Activated effector memory CD4-positive, alpha-beta T cell treated with Interleukin-2 at 50 U/mL for 16 hours (primary cell): ENCODE measurements around the gene ACKR1.

ENCODE experiments used
- DNase-seq: peaks from one replicate; pipeline ENCODE4 v3.0.0-alpha.2; 2020

Gene ACKR1

DNA sequence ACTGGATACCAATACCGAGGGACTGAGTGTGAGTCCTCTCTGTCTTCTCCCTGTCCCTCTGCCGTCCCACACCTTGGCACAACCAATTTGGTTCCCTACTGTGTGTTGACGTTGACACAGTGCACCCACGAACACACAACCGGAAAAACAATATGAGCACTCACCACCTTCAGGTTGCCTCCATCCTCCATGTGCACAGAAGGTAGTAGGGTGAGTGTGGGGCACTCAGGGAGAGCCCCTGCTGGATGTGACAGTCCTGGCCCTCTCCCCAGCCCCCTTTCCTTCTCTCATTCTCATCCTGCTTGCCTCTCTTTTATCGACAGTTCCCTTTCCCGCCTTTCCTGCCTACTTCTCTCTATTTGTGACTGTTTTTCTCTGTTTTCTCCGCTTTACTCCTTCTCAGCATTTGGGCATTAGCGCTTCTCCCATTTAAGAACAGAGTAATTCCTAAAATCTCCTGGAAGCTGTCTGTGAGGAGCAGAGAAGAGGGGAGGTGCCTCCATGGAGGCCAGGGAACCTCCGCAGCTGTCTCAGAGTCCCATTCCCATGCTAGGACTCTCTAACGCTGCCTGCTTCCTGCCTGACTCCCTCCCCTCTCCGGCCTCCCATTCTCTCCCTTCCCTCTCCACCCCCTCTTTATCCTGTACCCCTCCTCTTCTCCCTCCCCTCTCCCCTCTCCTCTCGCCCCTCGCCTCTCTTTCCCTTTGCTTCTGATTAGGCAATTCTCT lies 16.9 kb upstream of the ACKR1 start:
- DNase-seq, result no peak

DNA sequence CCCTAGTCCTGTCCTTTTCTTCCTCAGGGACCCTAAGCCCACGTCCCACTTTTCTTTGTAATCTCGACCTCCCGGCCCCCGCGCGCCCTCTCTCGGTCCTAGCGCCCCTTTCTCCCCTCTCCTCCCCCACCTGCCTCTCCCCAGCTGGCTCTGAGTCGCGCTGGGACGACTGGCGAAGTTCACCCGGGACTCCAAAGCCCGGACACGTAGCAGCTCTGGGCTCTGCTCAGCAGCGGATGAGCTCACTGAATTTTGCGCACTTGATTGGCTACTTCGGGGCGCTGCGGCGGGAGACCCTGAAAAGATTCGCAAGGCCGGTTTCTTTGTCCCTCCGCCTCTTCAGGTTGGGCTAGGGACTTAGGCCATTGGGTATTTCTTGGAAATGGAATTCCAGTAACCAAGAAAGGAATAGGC lies 16.3 kb upstream of the ACKR1 start:
- no peak for DNase-seq

DNA sequence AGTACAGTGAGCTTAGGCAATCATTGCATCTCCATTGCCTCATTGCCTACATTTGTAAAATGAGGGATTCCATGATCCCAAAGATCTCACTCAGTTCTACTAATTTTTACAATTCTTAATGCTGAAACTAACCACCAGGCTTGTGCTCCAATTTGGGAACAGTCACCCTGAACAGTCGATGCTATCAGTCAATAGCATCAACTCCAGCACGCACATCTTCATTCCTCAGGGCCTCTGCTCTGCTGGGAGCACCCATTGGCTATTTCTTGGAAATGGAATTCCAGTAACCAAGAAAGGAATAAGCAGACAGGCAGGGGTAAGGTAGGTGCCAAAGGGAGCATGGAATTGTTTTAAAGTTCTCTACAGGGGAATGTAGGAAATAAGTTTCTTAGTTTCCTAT lies 14.2 kb upstream of the ACKR1 start:
- DNase-seq, result no peak

DNA sequence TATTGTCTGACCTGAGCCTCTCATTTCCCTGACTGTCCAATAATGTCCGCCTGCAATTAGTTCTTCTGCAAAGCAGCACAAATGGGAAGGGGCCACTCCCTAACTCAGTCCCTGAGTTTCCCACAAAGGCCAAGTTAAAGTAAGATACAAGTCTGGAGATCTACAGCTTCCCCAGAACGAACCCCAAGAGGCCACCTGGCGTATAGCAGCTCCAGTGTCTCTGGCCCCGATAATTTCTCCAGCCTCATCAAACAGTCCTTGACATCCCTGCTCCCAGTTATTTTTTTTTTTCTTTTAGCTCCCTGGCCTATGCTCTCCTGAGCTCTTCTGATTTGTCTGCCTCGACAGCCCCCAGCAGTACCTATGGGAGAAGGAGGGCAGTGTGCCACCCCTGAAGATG lies 8.1 kb upstream of the ACKR1 start:
- no peak for DNase-seq

DNA sequence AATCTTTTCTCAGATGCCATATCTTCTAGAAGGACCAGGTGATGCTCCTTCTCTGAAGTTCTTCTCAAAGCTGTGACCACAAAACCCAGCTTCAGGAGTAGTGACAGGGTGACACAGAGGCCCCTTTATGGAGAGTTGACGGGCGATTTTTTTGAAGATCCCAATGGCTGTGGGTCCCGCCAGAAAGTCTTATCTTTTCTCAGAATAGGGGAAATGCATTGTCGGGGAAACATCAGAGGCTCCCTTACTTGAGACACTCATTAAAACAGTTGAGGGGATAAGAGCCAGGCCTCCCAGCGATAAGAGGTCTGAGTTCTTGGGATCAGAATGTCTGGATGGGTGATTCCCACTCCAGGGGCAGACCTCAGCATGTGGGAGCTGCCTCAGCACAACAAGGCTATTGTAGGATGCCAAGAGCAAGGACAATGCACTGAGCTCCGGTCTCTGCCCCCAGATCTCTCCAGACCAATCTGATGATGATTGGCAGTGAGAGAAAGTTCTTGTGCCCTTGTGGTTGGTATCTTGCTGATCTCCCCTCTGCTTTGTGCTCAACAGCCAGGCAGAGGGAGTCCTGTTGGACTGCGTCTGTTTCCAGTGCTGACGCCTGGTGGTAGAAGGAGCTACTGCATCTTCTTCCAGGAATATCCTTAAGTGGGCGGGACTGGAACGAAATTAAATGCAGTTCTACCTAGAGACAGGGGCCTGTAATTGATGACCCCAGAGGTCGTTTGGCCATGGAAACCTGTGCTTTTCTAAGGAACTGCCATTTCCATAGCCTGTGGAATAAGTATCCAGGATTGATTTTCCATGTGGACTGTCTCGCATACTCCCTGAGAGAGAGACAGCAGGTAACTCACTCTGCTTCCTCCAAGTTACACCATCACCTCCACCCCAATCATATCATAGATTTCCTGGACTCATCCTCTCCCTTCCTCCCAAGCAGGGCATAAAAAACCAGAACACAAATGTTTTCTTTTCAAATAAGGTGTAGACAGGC lies 6.8 kb upstream of the ACKR1 start:
- no peak for DNase-seq

DNA sequence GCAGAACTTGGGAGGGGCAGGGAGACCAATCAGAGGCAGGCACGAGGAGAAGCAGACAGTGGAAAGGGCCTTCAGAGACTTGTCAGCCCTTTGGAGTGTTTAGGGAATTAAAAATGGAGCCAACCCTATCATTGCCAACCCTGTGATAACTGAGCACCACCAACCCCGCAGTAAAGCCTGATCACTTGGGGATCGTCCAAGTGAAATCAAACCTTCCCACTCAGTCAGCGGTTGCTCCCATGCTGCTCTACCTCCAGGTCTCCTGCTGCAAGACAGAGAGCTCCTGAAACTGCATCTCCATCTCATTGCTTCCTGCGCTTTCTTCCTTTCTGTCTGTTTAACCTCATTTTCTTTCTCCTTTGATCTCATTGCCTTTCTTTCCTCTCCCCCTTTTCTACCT lies 4.8 kb upstream of the ACKR1 start:
- no peak for DNase-seq

DNA sequence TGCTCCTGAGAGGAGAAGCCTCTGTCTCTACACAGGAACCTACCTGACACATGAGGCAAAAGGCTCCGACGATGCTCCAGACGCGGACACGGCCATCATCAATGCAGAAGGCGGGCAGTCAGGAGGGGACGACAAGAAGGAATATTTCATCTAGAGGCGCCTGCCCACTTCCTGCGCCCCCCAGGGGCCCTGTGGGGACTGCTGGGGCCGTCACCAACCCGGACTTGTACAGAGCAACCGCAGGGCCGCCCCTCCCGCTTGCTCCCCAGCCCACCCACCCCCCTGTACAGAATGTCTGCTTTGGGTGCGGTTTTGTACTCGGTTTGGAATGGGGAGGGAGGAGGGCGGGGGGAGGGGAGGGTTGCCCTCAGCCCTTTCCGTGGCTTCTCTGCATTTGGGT lies 3.9 kb upstream of the ACKR1 start:
- no peak for DNase-seq

DNA sequence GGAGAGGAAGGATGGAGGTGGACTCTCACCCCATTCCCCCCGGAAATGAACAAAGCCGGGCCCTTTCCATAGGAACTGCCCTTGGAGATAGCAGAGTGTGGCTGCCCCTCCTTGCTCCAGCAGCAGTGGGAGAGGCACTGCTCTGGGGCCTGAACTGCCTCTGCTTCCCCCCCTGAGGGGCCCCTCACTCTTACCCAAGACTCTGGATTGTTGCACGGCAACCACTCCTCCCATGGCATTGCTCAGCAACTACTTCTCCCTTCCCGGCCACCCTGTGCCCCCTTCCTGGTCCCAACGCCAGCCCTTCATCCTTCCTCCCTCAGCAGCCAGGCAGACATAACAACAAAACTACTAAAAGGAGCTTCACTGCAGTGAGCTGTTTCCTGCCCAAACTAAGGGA lies 3.0 kb upstream of the ACKR1 start:
- no peak for DNase-seq

DNA sequence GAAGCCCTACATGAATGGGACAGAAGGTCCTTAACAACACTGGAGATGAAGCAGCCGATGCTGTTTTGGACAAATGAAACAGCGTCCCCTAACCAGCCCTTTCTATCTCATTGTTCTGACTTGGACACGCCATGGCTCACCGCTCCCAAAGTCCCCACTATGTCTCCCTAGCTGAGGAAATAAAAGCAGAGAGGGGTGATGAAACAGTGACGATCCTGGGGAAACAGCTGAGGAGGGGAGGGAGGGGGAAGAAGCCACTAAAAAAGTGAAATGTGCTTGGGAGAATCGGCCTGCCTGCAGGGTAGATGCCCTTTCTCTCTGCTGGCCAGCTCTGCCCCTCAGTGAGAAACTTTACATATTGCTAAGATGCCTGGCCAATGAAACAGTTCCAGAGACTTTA lies 1.1 kb upstream of the ACKR1 start:
- no peak for DNase-seq

DNA sequence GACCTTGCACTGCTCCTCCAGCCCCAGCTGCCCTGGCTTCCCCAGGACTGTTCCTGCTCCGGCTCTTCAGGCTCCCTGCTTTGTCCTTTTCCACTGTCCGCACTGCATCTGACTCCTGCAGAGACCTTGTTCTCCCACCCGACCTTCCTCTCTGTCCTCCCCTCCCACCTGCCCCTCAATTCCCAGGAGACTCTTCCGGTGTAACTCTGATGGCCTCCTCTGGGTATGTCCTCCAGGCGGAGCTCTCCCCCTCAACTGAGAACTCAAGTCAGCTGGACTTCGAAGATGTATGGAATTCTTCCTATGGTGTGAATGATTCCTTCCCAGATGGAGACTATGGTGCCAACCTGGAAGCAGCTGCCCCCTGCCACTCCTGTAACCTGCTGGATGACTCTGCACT lies 550 bp downstream of the ACKR1 start:
- DNase-seq, result no peak

DNA sequence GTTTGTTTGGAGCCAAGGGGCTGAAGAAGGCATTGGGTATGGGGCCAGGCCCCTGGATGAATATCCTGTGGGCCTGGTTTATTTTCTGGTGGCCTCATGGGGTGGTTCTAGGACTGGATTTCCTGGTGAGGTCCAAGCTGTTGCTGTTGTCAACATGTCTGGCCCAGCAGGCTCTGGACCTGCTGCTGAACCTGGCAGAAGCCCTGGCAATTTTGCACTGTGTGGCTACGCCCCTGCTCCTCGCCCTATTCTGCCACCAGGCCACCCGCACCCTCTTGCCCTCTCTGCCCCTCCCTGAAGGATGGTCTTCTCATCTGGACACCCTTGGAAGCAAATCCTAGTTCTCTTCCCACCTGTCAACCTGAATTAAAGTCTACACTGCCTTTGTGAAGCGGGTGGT lies 1.4 kb downstream of the ACKR1 start:
- DNase-seq, result no peak

DNA sequence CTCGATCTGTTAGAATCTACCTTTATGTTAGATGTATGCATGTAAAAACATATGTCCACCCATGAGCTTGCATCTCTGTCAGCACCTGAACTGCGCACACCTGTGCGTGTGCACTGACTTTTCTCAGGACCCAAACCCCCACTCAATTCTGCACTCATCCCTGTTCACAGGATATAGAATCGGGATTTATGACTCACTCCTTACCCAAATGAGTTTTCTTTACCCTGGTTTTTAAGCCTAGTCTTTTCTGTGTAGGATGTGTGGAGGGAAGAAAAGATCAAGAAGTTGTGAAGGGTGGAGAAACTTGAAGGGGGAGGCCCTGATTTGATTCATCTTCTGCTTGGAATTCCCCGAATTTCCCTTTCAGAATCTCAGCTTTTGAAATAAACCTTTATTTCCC lies 2.4 kb downstream of the ACKR1 start:
- DNase-seq, result no peak

DNA sequence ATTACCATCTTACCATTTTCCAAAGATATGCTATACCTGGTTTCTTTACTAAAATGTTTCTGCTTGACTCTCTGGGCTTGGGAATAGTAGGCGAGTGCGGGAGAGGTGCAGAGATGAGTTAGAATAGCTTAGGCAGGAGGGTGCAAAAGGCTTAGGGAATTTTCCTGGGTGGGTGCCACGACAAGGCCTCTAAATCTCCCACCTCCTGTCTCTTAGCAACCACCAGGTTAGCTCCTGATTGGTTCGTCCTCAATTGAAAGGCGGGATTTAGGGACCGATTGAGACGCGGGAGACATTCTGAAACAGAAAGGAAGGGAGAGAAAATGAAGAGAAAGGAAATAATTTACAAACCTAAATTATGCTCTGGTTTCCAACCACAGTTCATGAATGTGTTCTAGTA lies 3.1 kb downstream of the ACKR1 start:
- no peak for DNase-seq

DNA sequence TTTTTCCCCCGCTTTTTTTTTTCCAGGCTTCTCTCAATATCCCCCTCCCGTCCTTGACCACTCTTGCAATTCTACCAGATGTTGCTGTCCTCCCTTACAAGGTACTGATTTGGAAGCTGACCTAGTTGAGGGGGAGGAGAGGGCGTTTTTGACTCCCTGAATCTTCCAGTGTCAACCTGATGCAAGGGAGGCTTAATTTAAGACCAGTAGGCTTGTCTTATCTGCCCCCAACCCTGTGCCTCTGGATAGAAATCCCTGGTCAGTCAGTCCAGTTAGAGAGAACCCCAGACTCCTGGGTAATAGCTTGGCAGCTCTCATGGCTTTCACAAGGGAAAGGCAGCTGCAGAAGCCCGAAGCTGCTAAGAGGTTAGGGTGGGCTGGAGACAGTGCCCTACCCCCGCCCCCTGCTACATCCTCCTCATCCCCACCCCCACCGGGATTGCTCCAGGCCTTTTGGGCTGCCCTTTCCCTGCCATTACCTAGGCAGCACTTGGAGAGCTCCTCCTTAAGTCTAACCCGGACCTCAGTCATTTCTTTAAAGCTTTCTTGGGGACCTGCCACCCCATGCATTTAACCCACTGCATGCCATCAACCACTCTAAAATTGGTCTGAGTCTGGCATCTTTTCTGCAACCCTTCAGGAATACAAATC lies 3.6 kb downstream of the ACKR1 start:
- no peak for DNase-seq

DNA sequence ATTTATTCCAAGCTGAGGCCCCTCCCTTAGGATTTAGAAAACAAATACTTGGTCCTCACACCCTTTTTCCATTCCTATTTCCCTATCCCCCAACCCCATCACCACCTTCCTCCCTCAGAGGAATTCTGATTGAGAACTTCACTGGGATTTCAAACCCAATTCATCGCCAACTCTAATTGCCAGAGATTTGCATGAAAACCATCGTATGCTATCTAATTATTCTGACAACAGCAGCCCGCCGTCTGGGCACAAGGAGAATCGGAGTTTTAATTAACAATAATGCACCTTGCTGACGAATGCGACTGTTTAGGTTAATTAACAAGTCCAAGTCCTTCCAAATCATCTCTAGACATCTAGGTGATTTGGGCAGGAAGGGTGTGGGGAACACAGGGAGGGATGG lies 4.4 kb downstream of the ACKR1 start:
- DNase-seq, result no peak

DNA sequence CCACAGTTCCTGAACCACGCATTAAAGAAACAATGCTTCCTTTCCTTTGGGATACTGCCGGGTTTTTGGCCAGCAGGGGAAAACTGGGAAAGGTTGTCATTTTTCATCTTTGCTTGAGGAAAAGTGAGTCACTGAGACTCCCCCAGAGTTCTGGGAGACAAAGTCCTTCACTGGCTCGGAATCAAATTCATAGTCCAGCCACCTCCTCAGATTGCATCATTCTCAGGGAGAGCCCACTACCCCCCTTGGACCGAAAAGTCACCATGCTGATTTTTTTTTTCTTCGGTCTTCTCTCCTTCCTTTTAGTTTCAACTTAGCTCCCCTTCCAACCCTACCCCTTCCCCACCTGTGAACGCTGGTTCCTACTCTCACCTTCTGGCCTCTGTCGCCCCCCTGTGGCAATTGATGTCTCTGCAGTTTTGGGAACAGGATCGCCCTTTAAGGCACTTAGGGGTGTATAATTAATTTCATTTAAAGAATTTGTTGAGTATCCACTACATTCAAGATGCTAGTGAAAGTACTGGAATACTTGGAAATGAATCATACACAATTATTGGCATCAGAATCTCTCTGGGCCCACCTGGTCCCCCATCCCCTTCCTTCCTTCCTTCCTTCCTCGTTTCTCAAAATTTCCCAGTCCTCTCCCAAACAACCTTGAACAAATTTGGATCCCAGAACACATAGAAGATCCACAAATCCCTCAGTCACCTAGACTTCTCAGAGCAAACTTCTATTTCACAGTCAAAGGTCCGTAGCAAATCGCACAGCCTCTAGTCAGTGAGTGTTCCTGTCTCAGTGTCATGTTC lies 6.9 kb downstream of the ACKR1 start:
- peak; percentile 7 for DNase-seq

DNA sequence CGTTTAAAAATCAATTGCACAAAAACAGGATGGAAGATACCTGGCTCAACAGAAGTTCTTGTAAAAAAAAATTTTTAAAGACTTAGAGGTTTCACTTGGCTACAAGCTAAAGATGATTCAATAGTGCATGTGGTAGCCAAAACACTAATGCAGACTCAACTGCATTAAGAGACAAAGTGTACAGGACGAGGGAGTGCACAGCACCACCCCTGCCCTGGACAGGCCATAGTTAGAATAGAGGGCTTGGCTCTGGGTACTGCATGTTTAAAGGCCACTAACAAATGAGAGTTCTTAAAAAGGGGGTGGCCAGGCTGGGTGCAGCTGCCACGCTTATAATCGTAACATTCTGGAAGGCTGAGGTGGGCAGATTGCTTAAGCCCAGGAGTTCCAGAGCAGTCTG lies 7.9 kb downstream of the ACKR1 start:
- DNase-seq, result no peak

DNA sequence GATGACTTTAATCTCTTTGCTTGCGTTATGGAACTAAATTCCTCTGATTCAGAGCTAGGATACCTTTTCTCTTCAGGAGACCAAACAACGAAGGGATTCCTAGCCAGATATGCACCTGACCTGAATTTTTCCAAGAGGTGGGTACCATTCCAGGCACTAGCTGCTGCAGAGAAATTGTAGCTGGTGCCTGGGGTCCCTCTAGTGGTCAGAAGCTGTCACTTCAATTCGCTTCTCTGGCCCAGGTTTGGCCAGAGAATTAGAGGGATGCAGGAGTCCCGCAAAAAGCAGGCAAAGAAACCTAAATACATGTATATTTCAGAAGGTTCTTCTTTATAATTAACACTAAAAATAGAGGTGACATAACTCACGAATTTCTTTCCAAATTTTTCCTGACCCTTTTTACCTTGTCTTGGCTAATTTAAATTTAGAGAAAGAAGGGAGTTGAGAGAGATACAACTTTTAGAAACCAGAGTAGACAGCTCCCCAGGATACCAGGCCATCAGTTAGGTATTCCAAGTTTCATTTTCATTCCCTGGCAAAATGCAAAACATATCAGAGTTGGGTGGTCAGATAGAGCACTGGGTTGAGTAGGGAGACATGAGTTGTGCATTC lies 9.6 kb downstream of the ACKR1 start:
- DNase-seq, result peak; percentile 4

DNA sequence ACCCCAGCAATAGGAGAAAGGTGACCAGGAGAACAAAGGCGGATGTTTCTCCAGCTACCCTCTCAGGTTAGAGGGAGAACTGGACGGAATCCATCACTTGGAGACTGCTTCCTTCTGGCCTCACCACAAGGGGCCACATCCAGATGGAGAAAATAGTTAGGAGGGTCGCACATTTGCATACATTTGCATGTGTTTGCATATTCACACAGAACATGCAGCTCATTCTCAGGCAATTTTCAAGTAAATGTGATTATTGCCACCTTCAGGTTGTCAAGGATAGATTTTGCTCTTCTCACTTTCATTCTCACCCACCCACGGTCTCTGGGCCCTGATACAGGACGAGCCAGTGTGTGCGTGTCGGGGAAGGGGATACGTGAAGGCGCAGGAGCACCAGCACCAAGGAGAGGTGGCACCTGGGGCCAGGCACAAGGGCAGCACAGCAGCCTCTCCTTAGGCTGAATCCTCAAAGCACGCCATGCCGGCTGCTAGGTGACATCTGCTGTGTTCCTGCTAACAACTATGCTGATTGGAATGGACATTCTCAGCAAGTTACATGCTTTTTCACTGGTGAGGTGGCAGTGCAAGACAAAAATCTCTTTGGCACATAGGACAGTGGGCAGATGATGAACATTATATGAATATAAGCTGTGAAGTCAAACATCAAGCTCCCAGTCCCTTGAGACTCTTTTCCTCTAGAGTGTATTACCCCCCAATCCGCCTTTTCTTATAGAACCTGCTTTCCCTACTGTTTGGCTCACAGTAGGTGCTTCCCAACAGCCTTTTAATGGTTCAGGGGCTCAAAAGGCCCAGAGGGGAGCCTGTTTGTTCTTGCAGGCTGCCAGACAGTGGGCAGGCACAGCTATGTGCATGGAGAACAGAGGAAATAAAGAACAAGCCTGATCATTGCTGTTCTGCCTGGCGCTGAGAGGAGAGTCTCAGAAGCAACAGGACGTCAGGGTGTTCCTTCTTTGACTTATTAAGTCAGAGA lies 14.3 kb downstream of the ACKR1 start:
- no peak for DNase-seq

DNA sequence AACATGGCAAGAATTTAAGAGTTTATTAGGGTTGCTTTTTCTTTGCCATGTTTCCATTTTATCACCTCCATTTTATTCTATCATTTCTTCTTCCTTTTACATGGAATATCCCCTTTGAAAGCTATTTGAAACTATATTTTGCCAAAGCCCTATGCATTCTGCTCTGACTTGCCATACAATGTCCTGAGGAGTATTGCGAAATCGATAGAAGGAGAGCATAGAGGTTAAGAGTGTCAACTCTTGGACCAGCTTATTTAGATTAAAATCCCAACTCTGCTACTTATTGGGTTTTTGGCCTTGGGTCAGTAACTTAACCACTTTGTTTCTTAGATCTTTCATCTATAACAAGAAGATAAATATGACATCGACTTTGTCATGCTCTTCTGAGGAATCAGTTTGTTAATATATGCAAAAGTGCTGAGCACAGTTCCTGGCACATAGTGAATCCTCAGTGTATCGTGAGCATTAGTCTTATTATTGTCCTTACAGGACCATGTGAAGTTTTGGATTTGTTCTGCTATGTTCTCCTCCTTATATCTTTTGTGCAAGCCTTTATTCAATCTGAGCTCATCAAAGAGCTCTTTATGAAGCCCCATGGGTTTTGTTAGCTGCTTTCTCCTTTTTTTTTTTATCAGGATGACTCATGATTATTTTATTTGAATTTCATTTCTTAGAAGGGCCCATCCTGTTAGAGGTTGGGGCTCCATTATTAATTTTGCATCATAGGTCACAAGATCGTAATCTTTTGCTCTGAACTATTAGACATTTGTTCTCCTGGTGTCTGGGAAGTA lies 17.6 kb downstream of the ACKR1 start:
- DNase-seq, result no peak
